HEK293T (cell line): ENCODE results near the gene GMDS.

Experiments
- ELF4 ChIP-seq: fragments of 450-650 bp; IDR thresholded peaks from 2 replicates; pipeline ENCODE4 v1.6.1; 2017; ENCODE audit warnings: antibody characterized with exemption
- FOXA1 ChIP-seq: fragments of 450-650 bp; IDR thresholded peaks from 2 replicates; pipeline ENCODE4 v1.6.1; 2016; ENCODE audit warnings: mild to moderate bottlenecking
- FOXM1 ChIP-seq: fragments of 450-650 bp; IDR thresholded peaks from 2 replicates; pipeline ENCODE4 v1.6.1; 2017; ENCODE audit warnings: mild to moderate bottlenecking, borderline replicate concordance
- L3MBTL2 ChIP-seq: fragments of 450-650 bp; conservative IDR thresholded peaks from 2 replicates; pipeline ENCODE4 v1.6.1; 2016; ENCODE audit warnings: mild to moderate bottlenecking
- SP1 ChIP-seq: fragments of 450-650 bp; IDR thresholded peaks from 2 replicates; pipeline ENCODE4 v1.6.1; 2017
- TF ChIP-seq, protein P1 (sequence below): fragments of 450-650 bp; IDR thresholded peaks from 2 replicates; pipeline ENCODE4 v1.6.1; 2016

DNA sequence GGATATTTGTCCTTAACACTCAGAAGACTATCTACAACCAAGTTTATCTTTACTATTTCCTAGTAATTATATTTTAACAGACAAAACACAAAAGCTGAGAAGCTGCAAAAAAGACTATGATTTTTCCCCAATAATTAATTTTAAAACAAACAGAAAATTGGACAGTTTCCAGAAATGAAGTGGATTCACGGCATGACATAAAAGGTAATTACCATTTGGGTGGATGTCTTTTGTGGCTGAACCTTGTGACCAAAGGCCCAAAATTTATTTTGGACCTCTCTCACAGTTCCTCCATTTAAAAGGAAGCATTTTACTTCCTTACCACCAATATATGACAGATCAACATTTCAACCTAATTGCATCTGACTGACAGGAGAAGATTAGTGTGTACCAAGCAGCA is 90.2 kb downstream of the GMDS start:
- TF ChIP-seq SP1 (no peak), FOXM1 (no peak), FOXA1 (no peak), L3MBTL2 (no peak), ELF4 (no peak)
- TF ChIP-seq, protein P1, sequence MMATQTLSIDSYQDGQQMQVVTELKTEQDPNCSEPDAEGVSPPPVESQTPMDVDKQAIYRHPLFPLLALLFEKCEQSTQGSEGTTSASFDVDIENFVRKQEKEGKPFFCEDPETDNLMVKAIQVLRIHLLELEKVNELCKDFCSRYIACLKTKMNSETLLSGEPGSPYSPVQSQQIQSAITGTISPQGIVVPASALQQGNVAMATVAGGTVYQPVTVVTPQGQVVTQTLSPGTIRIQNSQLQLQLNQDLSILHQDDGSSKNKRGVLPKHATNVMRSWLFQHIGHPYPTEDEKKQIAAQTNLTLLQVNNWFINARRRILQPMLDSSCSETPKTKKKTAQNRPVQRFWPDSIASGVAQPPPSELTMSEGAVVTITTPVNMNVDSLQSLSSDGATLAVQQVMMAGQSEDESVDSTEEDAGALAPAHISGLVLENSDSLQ: no peak
